Endothelial cell of umbilical vein (primary cell): Measurements from ENCODE around the gene AZU1. TPM values are rescaled to one million over a fixed set of nuclear protein-coding genes. Genes with fewer than 3 reads are reported as not detected.
A peak's percentile ranks its signal among the peaks of the same experiment; 100 is the strongest.

Experiments
- BruUV-seq: library from RNA; stranded (reverse); fragments of 400-500 nt; replicated peaks from 2 replicates; lab custom pipeline; 2021; lab: Mats Ljungman, UMichigan
- CTCF ChIA-PET: fragments of 300-600, 350-600 bp; sonication (Branson Sonifier 250); formaldehyde crosslinking; loops from one replicate; lab custom pipeline; 2021; ENCODE audit warnings: antibody characterized with exemption, inconsistent platforms; lab: Charles Lee
- POLR2A ChIA-PET: fragments of 300-600, 350-600 bp; sonication (Branson Sonifier 250); formaldehyde crosslinking; loops from one replicate; lab custom pipeline; 2021; ENCODE audit warnings: antibody characterized with exemption, inconsistent platforms; lab: Charles Lee
- DNase-seq: peaks from one replicate; pipeline ENCODE4 v3.0.0-alpha.2; 2011; ENCODE audit warnings: low read depth, low spot score
- FAIRE-seq: peaks from 2 replicates; lab custom pipeline; 2011; peaks lifted over from hg19 to GRCh38; lab: Jason Lieb, UNC
- H2AFZ ChIP-seq: 2 replicates; pipeline ENCODE4 v1.6.0; 2012; ENCODE audit warnings: low read depth, low read length, control low read depth, inconsistent platforms
- H3K27ac ChIP-seq: 2 replicates; pipeline ENCODE4 v1.5.1; 2011; ENCODE audit warnings: low read depth, mild to moderate bottlenecking, control low read depth, low read length, moderate library complexity; ENCODE audit not compliant: insufficient read depth
- H3K27me3 ChIP-seq, 2 experiments: 2 replicates each; pipeline versions ENCODE4 v1.6.0 to v1.6.1; 2011; ENCODE audit warnings: low read length in 2 of 2, mixed read lengths in 1 of 2; ENCODE audit not compliant: control insufficient read depth in 2 of 2, insufficient read depth in 2 of 2
- H3K36me3 ChIP-seq, 2 experiments: 2 replicates in 1 of 2; 3 replicates in 1 of 2; pipeline ENCODE4 v1.5.1; 2011; ENCODE audit warnings: low read length in 2 of 2, mild to moderate bottlenecking in 1 of 2, moderate library complexity in 1 of 2; ENCODE audit not compliant: control insufficient read depth in 2 of 2, insufficient read depth in 2 of 2; ENCODE audit errors: extremely low read depth in 1 of 2
- H3K4me1 ChIP-seq: 3 replicates; pipeline ENCODE4 v1.5.1; 2011; ENCODE audit warnings: mild to moderate bottlenecking, low read length; ENCODE audit not compliant: control insufficient read depth, insufficient read depth; ENCODE audit errors: extremely low read depth
- H3K4me2 ChIP-seq: 2 replicates; pipeline ENCODE4 v1.6.1; 2011; ENCODE audit warnings: low read length, control low read depth, mixed read lengths; ENCODE audit not compliant: insufficient read depth
- H3K4me3 ChIP-seq, 3 experiments: fragments of 200-600 bp in 1 of 3; sonication (generic), shearing (Covaris generic) in 1 of 3; replicated peaks in 1 of 3; 2 replicates each; pipeline ENCODE4 v1.5.1; 2011 to 2016; ENCODE audit warnings: control low read depth in 3 of 3, low read length in 3 of 3, mild to moderate bottlenecking in 2 of 3, inconsistent platforms in 1 of 3, low read depth in 1 of 3, moderate library complexity in 1 of 3; ENCODE audit not compliant: insufficient read depth in 1 of 3
- H3K79me2 ChIP-seq: 2 replicates; pipeline ENCODE4 v1.6.0; 2012; ENCODE audit warnings: low read length, inconsistent platforms; ENCODE audit not compliant: control insufficient read depth, insufficient read depth
- H3K9ac ChIP-seq: replicated peaks from 2 replicates; pipeline ENCODE3; 2011; ENCODE audit warnings: low read length, control low read depth; ENCODE audit not compliant: insufficient read depth; ENCODE audit errors: extremely low read depth
- H3K9me1 ChIP-seq: replicated peaks from 3 replicates; pipeline ENCODE4 v1.6.0; 2011; ENCODE audit warnings: mild to moderate bottlenecking, low read length; ENCODE audit not compliant: control insufficient read depth, insufficient read depth; ENCODE audit errors: extremely low read depth
- H3K9me3 ChIP-seq: replicated peaks from 2 replicates; pipeline ENCODE4 v1.5.1; 2012; ENCODE audit warnings: low read length, inconsistent platforms; ENCODE audit not compliant: control insufficient read depth, insufficient read depth
- H4K20me1 ChIP-seq: replicated peaks from 2 replicates; pipeline ENCODE3; 2011; ENCODE audit warnings: mild to moderate bottlenecking, low read length; ENCODE audit not compliant: control insufficient read depth, insufficient read depth; ENCODE audit errors: extremely low read depth
- FOS ChIP-seq: IDR thresholded peaks from 2 replicates; pipeline ENCODE4 v1.6.1; 2011; ENCODE audit warnings: mild to moderate bottlenecking, low read length, moderate library complexity, borderline replicate concordance; ENCODE audit not compliant: insufficient read depth
- GATA2 ChIP-seq: IDR thresholded peaks from 2 replicates; pipeline ENCODE4 v1.7.0; 2011; ENCODE audit warnings: low read depth, mild to moderate bottlenecking, moderate library complexity, mixed read lengths, low read length; ENCODE audit not compliant: insufficient read length, insufficient read depth
- JUN ChIP-seq: IDR thresholded peaks from 2 replicates; pipeline ENCODE4 v1.6.1; 2011; ENCODE audit warnings: borderline replicate concordance, low read depth; ENCODE audit not compliant: insufficient read length, insufficient read depth
- MAX ChIP-seq: IDR thresholded peaks from 2 replicates; pipeline ENCODE4 v1.6.1; 2011; ENCODE audit not compliant: insufficient read depth, insufficient read length
- MYC ChIP-seq: IDR thresholded peaks from one replicate; pipeline ENCODE4 v1.6.1; 2011; ENCODE audit warnings: mild to moderate bottlenecking, low read depth, low read length
- POLR2A ChIP-seq: IDR thresholded peaks from 2 replicates; pipeline ENCODE4 v1.6.1; 2012; ENCODE audit warnings: low read depth, mild to moderate bottlenecking, control low read depth, low read length
- POLR2AphosphoS5 ChIP-seq: IDR thresholded peaks from 2 replicates; pipeline ENCODE4 v1.6.1; 2012; ENCODE audit warnings: low read depth, mild to moderate bottlenecking, control low read depth, low read length, moderate library complexity; ENCODE audit not compliant: insufficient read depth
- dilution Hi-C: fragments of 300-500 bp; cut with MboI; formaldehyde crosslinking; loops from one replicate; pipeline ENCODE4 v1.15.0; 2019; ENCODE audit warnings: low sequenced_read_pairs; ENCODE audit not compliant: extremely low pct_ligation_motif_present
- intact Hi-C: fragments of 100-400 bp; cut with micrococcal nuclease; formaldehyde crosslinking; loops from one replicate; pipeline ENCODE4 v1.10.0; 2022
- polyA plus RNA-seq, 4 experiments: library from polyadenylated mRNA; depleted of rRNA in 3 of 4; stranded (reverse) in 3 of 4; unstranded in 1 of 4; fragments of >200 nt; gene quantifications; 2 replicates each; pipeline versions ENCODE4 v1.2.1 to v1.2.3, GENCODE V29; 2011 to 2012; ENCODE audit warnings: missing spikeins in 1 of 4
- total RNA-seq: library from RNA; stranded (reverse); gene quantifications from 2 replicates; pipeline ENCODE4 v1.2.3, GENCODE V29; 2021

Gene AZU1
- total and polyA plus RNA-seq, 2 donors (not counting 3 experiments of a cell fraction or from before 2014, with no cell fraction given), result 0.12 TPM; not detected in 1

- BruUV-seq, result no TSS peak
- no peak for FAIRE-seq
- POLR2A ChIA-PET, result interaction anchor here (1.3 kb wide), 1 partner anchor 12 kb away, joined by 4 read pairs; no protein-coding TSS in a partner anchor
- H3K4me2 ChIP-seq, result peak overlapping the region; percentile 40
- TF ChIP-seq MAX, result no peak
- TF ChIP-seq MYC, result no peak
- no peak for TF ChIP-seq GATA2
- TF ChIP-seq POLR2A, result no peak
- TF ChIP-seq FOS, result no peak
- no peak for TF ChIP-seq POLR2AphosphoS5
- TF ChIP-seq JUN, result no peak
- CTCF ChIA-PET, result interaction anchor here (0.5 kb wide), 1 partner anchor 26 kb away, joined by 3 read pairs; no protein-coding TSS in a partner anchor
- H4K20me1 ChIP-seq, result no peaks in the 10 kb centered on the region
- H3K9me3 ChIP-seq, result no peaks in the 10 kb centered on the region
- intact Hi-C loops (loop anchor here (10.0 kb wide), 1 partner anchor 449 kb away; the partner anchor contains the start of genes ATP5F1D and MIDN), dilution Hi-C loops (no loop called here)
- H3K36me3 ChIP-seq, result peaks cover 4 to 12% of the 10 kb centered on the region in 2 experiments
- no peak overlapping the region for H3K27ac ChIP-seq
- H3K79me2 ChIP-seq, result peaks cover 32% of the 10 kb centered on the region
- H3K4me3 ChIP-seq, result peak overlapping the region in 2 of 3 experiments; percentile 45 to 47
- H3K9ac ChIP-seq, result peak overlapping the region; percentile 78
- peaks cover 29% of the 10 kb centered on the region for H3K4me1 ChIP-seq
- H2AFZ ChIP-seq, result no peak overlapping the region
- no peak for DNase-seq
- no peaks in the 10 kb centered on the region for H3K27me3 ChIP-seq
- H3K9me1 ChIP-seq, result no peaks in the 10 kb centered on the region
Observed at GRCh38 chr19:795691-796581, 31.7 kb upstream of the AZU1 start.
